GM20000 (cell line): ENCODE measurements around the gene CEMIP.

Source experiments
- DNase-seq: peaks from one replicate; pipeline ENCODE4 v3.0.0; 2012; ENCODE audit warnings: low spot score
- CTCF ChIP-seq: IDR thresholded peaks from 2 replicates; pipeline ENCODE4 v1.5.1; 2012; ENCODE audit warnings: mild to moderate bottlenecking, control low read depth; ENCODE audit errors: extremely low read depth, missing control alignments

Gene CEMIP

GRCh38 chr15:80836223-80836622 is 57.1 kb downstream of the CEMIP start:
- DNase-seq, result no peak
- no peak for TF ChIP-seq CTCF

- no peak for DNase-seq
- no peak for TF ChIP-seq CTCF
These were observed 57.8 kb downstream of the CEMIP start for GRCh38 chr15:80837006-80837405.

GRCh38 chr15:80838012-80838411 is 58.8 kb downstream of the CEMIP start:
- no peak for DNase-seq
- TF ChIP-seq CTCF, result no peak

GRCh38 chr15:80838666-80839065 is 59.5 kb downstream of the CEMIP start:
- TF ChIP-seq CTCF, result no peak
- no peak for DNase-seq

- TF ChIP-seq CTCF, result no peak
- DNase-seq, result no peak
These were observed 60.6 kb downstream of the CEMIP start for GRCh38 chr15:80839764-80840130.

GRCh38 chr15:80840182-80841130 is 61.3 kb downstream of the CEMIP start:
- DNase-seq, result no peak
- TF ChIP-seq CTCF, result no peak

- no peak for TF ChIP-seq CTCF
These were observed 62.4 kb downstream of the CEMIP start for GRCh38 chr15:80841541-80841940.

More at GRCh38 chr15:80841541-80841940, 62.4 kb downstream of the CEMIP start:
- no peak for DNase-seq
